AG09309 (cell line): ENCODE data around the gene BMPER.

ENCODE experiments used
- DNase-seq: peaks from one replicate; pipeline ENCODE4 v3.0.0-alpha.2; 2010; ENCODE audit warnings: low read depth
- H3K4me3 ChIP-seq: 2 replicates; pipeline ENCODE4 v1.5.1; 2011; ENCODE audit warnings: mild to moderate bottlenecking, low read depth, low read length, moderate library complexity; ENCODE audit not compliant: control insufficient read depth
- CTCF ChIP-seq: IDR thresholded peaks from 2 replicates; pipeline ENCODE4 v1.5.1; 2011; ENCODE audit warnings: mild to moderate bottlenecking, low read depth, low read length, inconsistent platforms; ENCODE audit not compliant: insufficient read depth, control insufficient read depth; ENCODE audit errors: missing control alignments

Gene BMPER

GRCh38 chr7:33901199-33901598 is 4.1 kb upstream of the BMPER start:
- TF ChIP-seq CTCF = no peak
- H3K4me3 ChIP-seq = no peak overlapping the region
- DNase-seq = no peak

GRCh38 chr7:33901847-33902246 is 3.5 kb upstream of the BMPER start:
- DNase-seq = no peak
- TF ChIP-seq CTCF = no peak

GRCh38 chr7:33902746-33903145 is 2.6 kb upstream of the BMPER start:
- H3K4me3 ChIP-seq = no peak overlapping the region
- no peak for TF ChIP-seq CTCF
- no peak for DNase-seq

More at GRCh38 chr7:33901847-33902246, 3.5 kb upstream of the BMPER start:
- no peak overlapping the region for H3K4me3 ChIP-seq

- DNase-seq = no peak
- H3K4me3 ChIP-seq = peak overlapping the region; percentile 80
- TF ChIP-seq CTCF = no peak
These were observed 1.3 kb upstream of the BMPER start for GRCh38 chr7:33903791-33904680.

GRCh38 chr7:33904681-33905388 is 504 bp upstream of the BMPER start:
- TF ChIP-seq CTCF = peak; percentile 19
- peak overlapping the region; percentile 80 for H3K4me3 ChIP-seq
- DNase-seq = no peak

GRCh38 chr7:33906697-33907096 is 1.4 kb downstream of the BMPER start:
- no peak for TF ChIP-seq CTCF
- no peak overlapping the region for H3K4me3 ChIP-seq
- DNase-seq = no peak
